ENCODE data around the gene MYOZ2. TPM values are rescaled to one million over a fixed set of nuclear protein-coding genes. Genes with fewer than 3 reads are reported as not detected.

Gene MYOZ2
- total and polyA plus RNA-seq, 7 experiments from 2014 or later, result not detected

- DNase-seq (no peak), ATAC-seq (no peak)
- ChIA-PET POLR2A (no interaction called here), CTCF (interaction anchor here (0.6 to 1.5 kb wide), 2 partner anchors 9 to 108 kb away, joined by 3 to 5 read pairs; no protein-coding TSS in a partner anchor)
- H3K27me3 Mint-ChIP-seq, result peaks cover 0 to 9% (median 0%) of the 10 kb centered on the region in 5 donors
- Histone ChIP-seq H3K4me3 (ENCODE audit: low read length) (no peak overlapping the region), H3K36me3 (ENCODE audit: control insufficient read depth in 2 of 3, insufficient read depth in 3 of 3, low read length in 3 of 3) (no peaks in the 10 kb centered on the region), H3K9me3 (ENCODE audit: control insufficient read depth in 2 of 3, low read length in 3 of 3) (no peaks in the 10 kb centered on the region), H3K27me3 (ENCODE audit: control insufficient read depth in 2 of 2, insufficient read depth in 2 of 2, low read length in 2 of 2) (no peaks in the 10 kb centered on the region), H3K27ac (ENCODE audit: low read depth, low read length) (no peak overlapping the region), H3K4me1 (ENCODE audit: control insufficient read depth in 2 of 2, insufficient read depth in 2 of 2, low read length in 2 of 2) (no peaks in the 10 kb centered on the region)
- H3K27ac Mint-ChIP-seq, result no peak overlapping the region
- H3K4me3 Mint-ChIP-seq, result no peak overlapping the region
- intact Hi-C loops (cut with micrococcal nuclease), result no loop called here
- H3K4me1 Mint-ChIP-seq, result peaks cover 0 to 1% (median 0%) of the 10 kb centered on the region in 7 donors
- H3K9me3 Mint-ChIP-seq, result no peaks in the 10 kb centered on the region
- no peaks in the 10 kb centered on the region for H3K36me3 Mint-ChIP-seq
Observed at GRCh38 chr4:119149110-119149509, 13.5 kb downstream of the MYOZ2 start.

- Mint-ChIP-seq H3K27ac (no peak overlapping the region), H3K27me3 (peaks cover 0 to 10% (median 0%) of the 10 kb centered on the region in 5 donors), H3K9me3 (no peaks in the 10 kb centered on the region), H3K4me1 (peaks cover 0 to 1% (median 0%) of the 10 kb centered on the region in 7 donors), H3K4me3 (no peak overlapping the region), H3K36me3 (no peaks in the 10 kb centered on the region)
- H3K36me3 ChIP-seq (ENCODE audit: control insufficient read depth in 2 of 3, insufficient read depth in 3 of 3, low read length in 3 of 3), result no peaks in the 10 kb centered on the region
- no peaks in the 10 kb centered on the region for H3K4me1 ChIP-seq (ENCODE audit: control insufficient read depth in 2 of 2, insufficient read depth in 2 of 2, low read length in 2 of 2)
- no peak for DNase-seq
- POLR2A ChIA-PET, result no interaction called here
- no peak overlapping the region for H3K4me3 ChIP-seq (ENCODE audit: low read length)
- CTCF ChIA-PET, result interaction anchor here (0.6 kb wide), 1 partner anchor 17 kb away, joined by 4 read pairs; no protein-coding TSS in a partner anchor
- H3K27ac ChIP-seq (ENCODE audit: low read depth, low read length), result no peak overlapping the region
- intact Hi-C loops (cut with micrococcal nuclease), result no loop called here
- ATAC-seq, result no peak
- no peaks in the 10 kb centered on the region for H3K9me3 ChIP-seq (ENCODE audit: control insufficient read depth in 2 of 3, low read length in 3 of 3)
- no peaks in the 10 kb centered on the region for H3K27me3 ChIP-seq (ENCODE audit: control insufficient read depth in 2 of 2, insufficient read depth in 2 of 2, low read length in 2 of 2)
Observed at GRCh38 chr4:119151161-119151560, 15.5 kb downstream of the MYOZ2 start.

- H3K9me3 Mint-ChIP-seq, result no peaks in the 10 kb centered on the region
- H3K27ac Mint-ChIP-seq, result no peak overlapping the region
- H3K27ac ChIP-seq (ENCODE audit: low read depth, low read length), result no peak overlapping the region
- no peaks in the 10 kb centered on the region for H3K27me3 ChIP-seq (ENCODE audit: control insufficient read depth in 2 of 2, insufficient read depth in 2 of 2, low read length in 2 of 2)
- H3K4me3 ChIP-seq (ENCODE audit: low read length), result no peak overlapping the region
- CTCF ChIA-PET, result no interaction called here
- H3K27me3 Mint-ChIP-seq, result peaks cover 0 to 9% (median 0%) of the 10 kb centered on the region in 5 donors
- POLR2A ChIA-PET, result no interaction called here
- H3K36me3 ChIP-seq (ENCODE audit: control insufficient read depth in 2 of 3, insufficient read depth in 3 of 3, low read length in 3 of 3), result no peaks in the 10 kb centered on the region
- H3K4me3 Mint-ChIP-seq, result no peak overlapping the region
- H3K9me3 ChIP-seq (ENCODE audit: control insufficient read depth in 2 of 3, low read length in 3 of 3), result no peaks in the 10 kb centered on the region
- H3K36me3 Mint-ChIP-seq, result no peaks in the 10 kb centered on the region
- no peaks in the 10 kb centered on the region for H3K4me1 ChIP-seq (ENCODE audit: control insufficient read depth in 2 of 2, insufficient read depth in 2 of 2, low read length in 2 of 2)
- H3K4me1 Mint-ChIP-seq, result peaks cover 0 to 1% (median 0%) of the 10 kb centered on the region in 7 donors
- ATAC-seq, result no peak
- no peak for DNase-seq
- intact Hi-C loops (cut with micrococcal nuclease), result no loop called here
Observed at GRCh38 chr4:119152741-119153140, 17.1 kb downstream of the MYOZ2 start.

GRCh38 chr4:119162174-119162573, 26.5 kb downstream of the MYOZ2 start:
- Histone ChIP-seq H3K27ac (ENCODE audit: low read depth, low read length) (no peak overlapping the region), H3K36me3 (ENCODE audit: control insufficient read depth in 2 of 3, insufficient read depth in 3 of 3, low read length in 3 of 3) (no peaks in the 10 kb centered on the region), H3K4me3 (ENCODE audit: low read length) (no peak overlapping the region), H3K4me1 (ENCODE audit: control insufficient read depth in 2 of 2, insufficient read depth in 2 of 2, low read length in 2 of 2) (no peaks in the 10 kb centered on the region), H3K9me3 (ENCODE audit: control insufficient read depth in 2 of 3, low read length in 3 of 3) (no peaks in the 10 kb centered on the region), H3K27me3 (ENCODE audit: control insufficient read depth in 2 of 2, insufficient read depth in 2 of 2, low read length in 2 of 2) (peaks cover 0 to 3% of the 10 kb centered on the region in 2 donors)
- H3K36me3 Mint-ChIP-seq, result peaks cover 0 to 3% (median 0%) of the 10 kb centered on the region in 5 donors
- intact Hi-C loops (cut with micrococcal nuclease), result no loop called here
- no peaks in the 10 kb centered on the region for H3K9me3 Mint-ChIP-seq
- POLR2A ChIA-PET, result no interaction called here
- CTCF ChIA-PET, result no interaction called here
- no peak for ATAC-seq
- no peak overlapping the region for H3K4me3 Mint-ChIP-seq
- peaks cover 6 to 16% (median 10%) of the 10 kb centered on the region in 5 donors for H3K27me3 Mint-ChIP-seq
- DNase-seq, result no peak
- H3K27ac Mint-ChIP-seq, result no peak overlapping the region
- peaks cover 0 to 6% (median 0%) of the 10 kb centered on the region in 7 donors for H3K4me1 Mint-ChIP-seq

- peaks cover 0 to 3% of the 10 kb centered on the region in 2 donors for H3K27me3 ChIP-seq (ENCODE audit: control insufficient read depth in 2 of 2, insufficient read depth in 2 of 2, low read length in 2 of 2)
- DNase-seq (no peak), ATAC-seq (no peak)
- ChIA-PET CTCF (no interaction called here), POLR2A (no interaction called here)
- Mint-ChIP-seq H3K9me3 (no peaks in the 10 kb centered on the region), H3K27me3 (peaks cover 6 to 16% (median 10%) of the 10 kb centered on the region in 5 donors), H3K4me3 (no peak overlapping the region), H3K36me3 (peaks cover 0 to 3% (median 0%) of the 10 kb centered on the region in 5 donors), H3K27ac (no peak overlapping the region), H3K4me1 (peaks cover 0 to 6% (median 0%) of the 10 kb centered on the region in 7 donors)
- H3K36me3 ChIP-seq (ENCODE audit: control insufficient read depth in 2 of 3, insufficient read depth in 3 of 3, low read length in 3 of 3), result no peaks in the 10 kb centered on the region
- H3K27ac ChIP-seq (ENCODE audit: low read depth, low read length), result no peak overlapping the region
- intact Hi-C loops (cut with micrococcal nuclease), result no loop called here
- no peaks in the 10 kb centered on the region for H3K4me1 ChIP-seq (ENCODE audit: control insufficient read depth in 2 of 2, insufficient read depth in 2 of 2, low read length in 2 of 2)
- no peaks in the 10 kb centered on the region for H3K9me3 ChIP-seq (ENCODE audit: control insufficient read depth in 2 of 3, low read length in 3 of 3)
- H3K4me3 ChIP-seq (ENCODE audit: low read length), result no peak overlapping the region
Observed at GRCh38 chr4:119165767-119166166, 30.1 kb downstream of the MYOZ2 start.

GRCh38 chr4:119170195-119170594, 34.6 kb downstream of the MYOZ2 start:
- intact Hi-C loops (cut with micrococcal nuclease), result no loop called here
- peak overlapping the region in 1 of 9 donors; percentile 50 for H3K27ac Mint-ChIP-seq
- Histone ChIP-seq H3K27me3 (ENCODE audit: control insufficient read depth in 2 of 2, insufficient read depth in 2 of 2, low read length in 2 of 2) (no peaks in the 10 kb centered on the region), H3K4me1 (ENCODE audit: control insufficient read depth in 2 of 2, insufficient read depth in 2 of 2, low read length in 2 of 2) (no peaks in the 10 kb centered on the region), H3K36me3 (ENCODE audit: control insufficient read depth in 2 of 3, insufficient read depth in 3 of 3, low read length in 3 of 3) (no peaks in the 10 kb centered on the region), H3K4me3 (ENCODE audit: low read length) (no peak overlapping the region), H3K27ac (ENCODE audit: low read depth, low read length) (no peak overlapping the region), H3K9me3 (ENCODE audit: control insufficient read depth in 2 of 3, low read length in 3 of 3) (no peaks in the 10 kb centered on the region)
- H3K4me3 Mint-ChIP-seq, result no peak overlapping the region
- CTCF ChIA-PET, result interaction anchor here (1.0 kb wide), 1 partner anchor 9 kb away, joined by 3 read pairs; no protein-coding TSS in a partner anchor
- ATAC-seq (no peak), DNase-seq (no peak)
- peaks cover 0 to 5% (median 0%) of the 10 kb centered on the region in 5 donors for H3K27me3 Mint-ChIP-seq
- no peaks in the 10 kb centered on the region for H3K9me3 Mint-ChIP-seq
- no peaks in the 10 kb centered on the region for H3K4me1 Mint-ChIP-seq
- POLR2A ChIA-PET, result no interaction called here
- H3K36me3 Mint-ChIP-seq, result peaks cover 0 to 3% (median 0%) of the 10 kb centered on the region in 5 donors

GRCh38 chr4:119172223-119172622, 36.6 kb downstream of the MYOZ2 start:
- H3K27ac Mint-ChIP-seq, result no peak overlapping the region
- H3K27me3 Mint-ChIP-seq, result peaks cover 0 to 9% (median 0%) of the 10 kb centered on the region in 5 donors
- H3K36me3 ChIP-seq (ENCODE audit: control insufficient read depth in 2 of 3, insufficient read depth in 3 of 3, low read length in 3 of 3), result no peaks in the 10 kb centered on the region
- no peaks in the 10 kb centered on the region for H3K27me3 ChIP-seq (ENCODE audit: control insufficient read depth in 2 of 2, insufficient read depth in 2 of 2, low read length in 2 of 2)
- ATAC-seq, result no peak
- no peak overlapping the region for H3K4me3 Mint-ChIP-seq
- H3K4me1 Mint-ChIP-seq, result peaks cover 0 to 3% (median 0%) of the 10 kb centered on the region in 7 donors
- no peak overlapping the region for H3K27ac ChIP-seq (ENCODE audit: low read depth, low read length)
- no peaks in the 10 kb centered on the region for H3K9me3 Mint-ChIP-seq
- H3K36me3 Mint-ChIP-seq, result peaks cover 0 to 2% (median 0%) of the 10 kb centered on the region in 5 donors
- intact Hi-C loops (cut with micrococcal nuclease), result no loop called here
- ChIA-PET POLR2A (no interaction called here), CTCF (no interaction called here)
- no peaks in the 10 kb centered on the region for H3K9me3 ChIP-seq (ENCODE audit: control insufficient read depth in 2 of 3, low read length in 3 of 3)
- H3K4me1 ChIP-seq (ENCODE audit: control insufficient read depth in 2 of 2, insufficient read depth in 2 of 2, low read length in 2 of 2), result no peaks in the 10 kb centered on the region
- H3K4me3 ChIP-seq (ENCODE audit: low read length), result no peak overlapping the region
- DNase-seq, result no peak
